Right atrium auricular region (tissue), 2 donors: ENCODE results near the gene TRIM10. TPM values are rescaled to one million over a fixed set of nuclear protein-coding genes. Genes with fewer than 3 reads are reported as not detected.

Source experiments
- DNase-seq: peaks from one replicate; pipeline ENCODE4 v3.0.0-alpha.2; 2019; ENCODE audit warnings: low spot score
- H3K27ac ChIP-seq, 2 donors: fragments of 200-600 bp; sonication (generic); 1 replicate in 1 of 2; 2 replicates in 1 of 2; pipeline ENCODE4 v1.5.1; 2016 to 2019
- H3K27me3 ChIP-seq, 2 donors: fragments of 200-600 bp; sonication (generic); one replicate each; pipeline versions ENCODE4 v1.5.1 to v1.6.0; 2017 to 2019
- H3K36me3 ChIP-seq: fragments of 200-600 bp; sonication (generic); one replicate; pipeline ENCODE4 v1.5.1; 2016
- H3K4me1 ChIP-seq, 2 donors: fragments of 200-600 bp; sonication (generic); one replicate each; pipeline versions ENCODE4 v1.5.1 to v1.6.0; 2017 to 2019
- H3K4me3 ChIP-seq, 2 donors: fragments of 200-600 bp; sonication (generic); 1 replicate in 1 of 2; 2 replicates in 1 of 2; pipeline ENCODE4 v1.5.1; 2017 to 2019; ENCODE audit warnings: mild to moderate bottlenecking in 1 of 2, moderate library complexity in 1 of 2
- H3K9me3 ChIP-seq, 2 donors: fragments of 200-600 bp; sonication (generic); one replicate each; pipeline ENCODE4 v1.5.1; 2019
- CTCF ChIP-seq, 2 donors: fragments of 200-600 bp; sonication (generic); IDR thresholded peaks; one replicate each; pipeline ENCODE4 v1.5.1; 2019; ENCODE audit warnings: antibody characterized with exemption in 2 of 2
- total RNA-seq, 2 donors: library from RNA; depleted of rRNA; stranded (reverse); fragments of >200 nt; gene quantifications; one replicate each; pipeline ENCODE4 v1.1.0, GENCODE V29; 2016

Gene TRIM10
- total RNA-seq, 2 donors from 2014 or later: not detected

DNA sequence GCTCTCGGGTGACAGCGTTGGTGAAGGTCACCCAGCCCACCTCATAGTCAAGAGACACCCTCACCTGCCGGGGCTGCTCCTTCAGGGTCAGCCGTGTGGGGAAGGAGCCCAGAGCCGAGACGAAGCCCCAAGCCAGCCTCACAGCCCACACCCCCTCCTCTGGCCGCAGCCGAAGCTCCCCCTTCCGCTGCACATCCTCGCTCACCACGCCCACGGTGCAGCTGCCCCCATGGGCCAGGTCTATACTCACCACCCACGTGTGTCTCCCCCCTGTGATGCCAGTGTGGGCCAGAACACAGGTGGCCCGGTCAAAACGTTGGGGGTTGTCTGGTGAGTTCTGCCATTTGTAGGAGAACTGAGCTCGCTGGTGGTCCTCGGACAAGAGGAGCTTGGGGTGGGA is 7.0 kb downstream of the TRIM10 start:
- Histone ChIP-seq H3K4me1 (peaks cover 0 to 10% of the 10 kb centered on the region in 2 donors), H3K27me3 (no peaks in the 10 kb centered on the region), H3K27ac (no peak overlapping the region), H3K9me3 (no peaks in the 10 kb centered on the region), H3K36me3 (no peaks in the 10 kb centered on the region), H3K4me3 (no peak overlapping the region)
- no peak for DNase-seq
- no peak for TF ChIP-seq CTCF (IDR thresholded peaks at IDR 0.05)

GRCh38 chr6:30152910-30153610 is 8.0 kb downstream of the TRIM10 start:
- Histone ChIP-seq H3K36me3 (no peaks in the 10 kb centered on the region), H3K27ac (no peak overlapping the region), H3K4me3 (no peak overlapping the region), H3K4me1 (peaks cover 0 to 10% of the 10 kb centered on the region in 2 donors), H3K27me3 (no peaks in the 10 kb centered on the region), H3K9me3 (no peaks in the 10 kb centered on the region)
- DNase-seq: no peak
- TF ChIP-seq CTCF (IDR thresholded peaks at IDR 0.05): no peak

- no peaks in the 10 kb centered on the region for H3K36me3 ChIP-seq
- H3K9me3 ChIP-seq: no peaks in the 10 kb centered on the region
- no peak for DNase-seq
- H3K4me1 ChIP-seq: peaks cover 0 to 10% of the 10 kb centered on the region in 2 donors
- no peak for TF ChIP-seq CTCF (IDR thresholded peaks at IDR 0.05)
- H3K4me3 ChIP-seq: no peak overlapping the region
- no peak overlapping the region for H3K27ac ChIP-seq
- no peaks in the 10 kb centered on the region for H3K27me3 ChIP-seq
Observed at GRCh38 chr6:30152016-30152673, 8.9 kb downstream of the TRIM10 start.

DNA sequence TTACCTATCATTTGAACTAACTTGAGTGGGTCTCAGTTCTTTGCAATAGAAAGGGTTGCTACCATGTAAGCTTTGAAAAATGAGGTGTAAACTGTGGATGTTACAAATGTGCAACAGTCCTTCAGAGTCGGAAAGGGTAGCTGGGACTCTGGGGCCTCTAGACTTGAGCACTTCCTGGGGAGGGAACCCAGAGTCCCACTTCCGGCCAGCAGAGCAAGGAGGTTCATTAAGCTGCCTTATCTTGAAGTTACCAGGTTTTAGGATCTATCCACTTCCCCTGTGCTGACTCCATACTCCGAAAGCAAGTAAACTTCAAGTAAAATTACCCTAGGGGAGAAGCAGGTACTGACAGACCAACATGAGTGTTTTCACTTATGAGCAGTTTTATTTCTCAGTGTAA is 9.4 kb downstream of the TRIM10 start:
- Histone ChIP-seq H3K36me3 (no peaks in the 10 kb centered on the region), H3K27me3 (no peaks in the 10 kb centered on the region), H3K27ac (no peak overlapping the region), H3K4me1 (peaks cover 0 to 7% of the 10 kb centered on the region in 2 donors), H3K4me3 (no peak overlapping the region), H3K9me3 (no peaks in the 10 kb centered on the region)
- TF ChIP-seq CTCF (IDR thresholded peaks at IDR 0.05): no peak
- no peak for DNase-seq

DNA sequence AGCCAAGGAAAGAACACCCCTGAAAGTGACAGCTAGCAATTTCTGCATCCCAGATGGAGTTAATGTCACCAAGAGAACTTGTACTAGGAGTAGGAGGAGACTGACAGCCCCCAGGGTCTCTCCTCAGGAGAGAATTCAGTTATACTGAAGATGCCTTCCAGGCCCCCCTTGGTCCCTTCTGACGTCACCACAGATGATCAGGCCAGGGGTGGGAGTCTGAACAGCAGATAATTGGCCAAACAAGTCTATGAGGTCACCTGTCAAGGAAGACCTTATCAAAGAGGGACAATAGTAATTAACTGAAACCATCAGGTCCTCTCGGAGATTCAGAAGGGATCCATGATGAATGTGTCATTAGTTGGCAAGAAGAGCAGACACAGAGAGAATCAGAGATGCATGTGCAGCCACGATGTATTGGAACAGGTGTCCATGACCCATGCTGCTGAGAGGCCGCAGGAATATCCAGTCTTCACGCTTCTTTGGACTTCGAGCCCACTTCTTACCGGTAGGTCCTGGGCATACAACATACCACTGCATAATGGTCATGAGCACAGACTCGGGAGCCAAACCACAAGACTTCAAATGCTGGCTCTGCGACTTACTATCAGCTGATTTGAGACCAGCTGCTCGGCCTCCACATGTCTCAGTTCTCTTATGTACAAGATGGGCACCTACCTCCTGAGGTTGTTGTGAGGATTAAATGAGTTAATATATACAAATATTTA is 10.2 kb downstream of the TRIM10 start:
- no peak for TF ChIP-seq CTCF (IDR thresholded peaks at IDR 0.05)

More for the DNA sequence above, 10.2 kb downstream of the TRIM10 start:
- H3K27me3 ChIP-seq: no peaks in the 10 kb centered on the region
- H3K36me3 ChIP-seq: no peaks in the 10 kb centered on the region
- peaks cover 0 to 3% of the 10 kb centered on the region in 2 donors for H3K4me1 ChIP-seq
- H3K27ac ChIP-seq: no peak overlapping the region
- DNase-seq: no peak
- no peaks in the 10 kb centered on the region for H3K9me3 ChIP-seq
- H3K4me3 ChIP-seq: no peak overlapping the region
